Measurements from ENCODE around the gene PLAGL1. TPM values are rescaled to one million over a fixed set of nuclear protein-coding genes. Genes with fewer than 3 reads are reported as not detected.
A peak's percentile ranks its signal among the peaks of the same experiment; 100 is the strongest.

The PLAGL1 gene
- total and polyA plus RNA-seq, 2 of the 13 experiments (the other 11 are each of a cell fraction or from before 2014, with no cell fraction given): 0.60 to 2.3 TPM

GRCh38 chr6:144013486-144013909, 5.4 kb upstream of the PLAGL1 start (continued):
- 0 out of 2 replicates have a peak, but pooled peaks have one; percentile 55 for TF ChIP-seq CENPT (CRISPR knock-in tag; IDR thresholded peaks at IDR 0.05; ENCODE audit: low read depth)
- TF ChIP-seq HDAC2 (CRISPR knock-in tag; IDR thresholded peaks at IDR 0.05): 0 out of 2 replicates have a peak, but pooled peaks have one; percentile 17
- TF ChIP-seq NFYC (CRISPR knock-in tag; IDR thresholded peaks at IDR 0.05): no peak
- peak; percentile 45; the same call in 1 of the 2 replicates for TF ChIP-seq ERF (CRISPR knock-in tag; IDR thresholded peaks at IDR 0.05)
- no peak for TF ChIP-seq LCORL (IDR thresholded peaks at IDR 0.05)
- no peak for TF ChIP-seq LCORL (CRISPR knock-in tag; IDR thresholded peaks at IDR 0.05)
- 0 out of 2 replicates have a peak, but pooled peaks have one; percentile 37 for TF ChIP-seq ZHX1 (CRISPR knock-in tag; IDR thresholded peaks at IDR 0.05; ENCODE audit: low read depth)
- TF ChIP-seq RFXANK (CRISPR knock-in tag; IDR thresholded peaks at IDR 0.05): no peak
- TF ChIP-seq, protein P1, sequence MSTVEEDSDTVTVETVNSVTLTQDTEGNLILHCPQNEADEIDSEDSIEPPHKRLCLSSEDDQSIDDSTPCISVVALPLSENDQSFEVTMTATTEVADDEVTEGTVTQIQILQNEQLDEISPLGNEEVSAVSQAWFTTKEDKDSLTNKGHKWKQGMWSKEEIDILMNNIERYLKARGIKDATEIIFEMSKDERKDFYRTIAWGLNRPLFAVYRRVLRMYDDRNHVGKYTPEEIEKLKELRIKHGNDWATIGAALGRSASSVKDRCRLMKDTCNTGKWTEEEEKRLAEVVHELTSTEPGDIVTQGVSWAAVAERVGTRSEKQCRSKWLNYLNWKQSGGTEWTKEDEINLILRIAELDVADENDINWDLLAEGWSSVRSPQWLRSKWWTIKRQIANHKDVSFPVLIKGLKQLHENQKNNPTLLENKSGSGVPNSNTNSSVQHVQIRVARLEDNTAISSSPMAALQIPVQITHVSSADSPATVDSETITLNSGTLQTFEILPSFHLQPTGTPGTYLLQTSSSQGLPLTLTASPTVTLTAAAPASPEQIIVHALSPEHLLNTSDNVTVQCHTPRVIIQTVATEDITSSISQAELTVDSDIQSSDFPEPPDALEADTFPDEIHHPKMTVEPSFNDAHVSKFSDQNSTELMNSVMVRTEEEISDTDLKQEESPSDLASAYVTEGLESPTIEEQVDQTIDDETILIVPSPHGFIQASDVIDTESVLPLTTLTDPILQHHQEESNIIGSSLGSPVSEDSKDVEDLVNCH (CRISPR knock-in tag; IDR thresholded peaks at IDR 0.05): no peak
- TF ChIP-seq ZNF12 (CRISPR knock-in tag; IDR thresholded peaks at IDR 0.05): peak; percentile 16; the same call in 1 of the 2 replicates
- no peak for TF ChIP-seq KDM4B (CRISPR knock-in tag; IDR thresholded peaks at IDR 0.05)
- peak; percentile 53; the same call in 1 of the 2 replicates for TF ChIP-seq ZMYM2 (CRISPR knock-in tag; IDR thresholded peaks at IDR 0.05)
- no peak for TF ChIP-seq ZNF720 (CRISPR knock-in tag; IDR thresholded peaks at IDR 0.05)
- no peak for TF ChIP-seq ZNF10 (CRISPR knock-in tag; IDR thresholded peaks at IDR 0.05; ENCODE audit: borderline replicate concordance, low read depth)
- TF ChIP-seq ZFP36 (IDR thresholded peaks at IDR 0.05; ENCODE audit: borderline replicate concordance, low read depth, low read length, partially characterized antibody): peak; percentile 20
- peak; percentile 44 for TF ChIP-seq YY1 (IDR thresholded peaks at IDR 0.05; ENCODE audit: insufficient read depth, insufficient replicate concordance, low read depth, low read length)
- no peak for TF ChIP-seq ZBTB2 (CRISPR knock-in tag; IDR thresholded peaks at IDR 0.05; ENCODE audit: low read depth)
- TF ChIP-seq, protein P2, sequence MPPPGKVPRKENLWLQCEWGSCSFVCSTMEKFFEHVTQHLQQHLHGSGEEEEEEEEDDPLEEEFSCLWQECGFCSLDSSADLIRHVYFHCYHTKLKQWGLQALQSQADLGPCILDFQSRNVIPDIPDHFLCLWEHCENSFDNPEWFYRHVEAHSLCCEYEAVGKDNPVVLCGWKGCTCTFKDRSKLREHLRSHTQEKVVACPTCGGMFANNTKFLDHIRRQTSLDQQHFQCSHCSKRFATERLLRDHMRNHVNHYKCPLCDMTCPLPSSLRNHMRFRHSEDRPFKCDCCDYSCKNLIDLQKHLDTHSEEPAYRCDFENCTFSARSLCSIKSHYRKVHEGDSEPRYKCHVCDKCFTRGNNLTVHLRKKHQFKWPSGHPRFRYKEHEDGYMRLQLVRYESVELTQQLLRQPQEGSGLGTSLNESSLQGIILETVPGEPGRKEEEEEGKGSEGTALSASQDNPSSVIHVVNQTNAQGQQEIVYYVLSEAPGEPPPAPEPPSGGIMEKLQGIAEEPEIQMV (CRISPR knock-in tag; IDR thresholded peaks at IDR 0.05; ENCODE audit: low read depth): no peak
- TF ChIP-seq SALL1 (CRISPR knock-in tag; IDR thresholded peaks at IDR 0.05): peak; percentile 51
- TF ChIP-seq PCBP1 (IDR thresholded peaks at IDR 0.05; ENCODE audit: borderline replicate concordance, low read depth, low read length): no peak
- TF ChIP-seq, protein P3, sequence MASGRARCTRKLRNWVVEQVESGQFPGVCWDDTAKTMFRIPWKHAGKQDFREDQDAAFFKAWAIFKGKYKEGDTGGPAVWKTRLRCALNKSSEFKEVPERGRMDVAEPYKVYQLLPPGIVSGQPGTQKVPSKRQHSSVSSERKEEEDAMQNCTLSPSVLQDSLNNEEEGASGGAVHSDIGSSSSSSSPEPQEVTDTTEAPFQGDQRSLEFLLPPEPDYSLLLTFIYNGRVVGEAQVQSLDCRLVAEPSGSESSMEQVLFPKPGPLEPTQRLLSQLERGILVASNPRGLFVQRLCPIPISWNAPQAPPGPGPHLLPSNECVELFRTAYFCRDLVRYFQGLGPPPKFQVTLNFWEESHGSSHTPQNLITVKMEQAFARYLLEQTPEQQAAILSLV (CRISPR knock-in tag; IDR thresholded peaks at IDR 0.05; ENCODE audit: borderline replicate concordance): no peak
- TF ChIP-seq ZNF749 (CRISPR knock-in tag; IDR thresholded peaks at IDR 0.05; ENCODE audit: borderline replicate concordance): no peak
